NCI-H1105 (cell line): Measurements from ENCODE around the gene CCDC9.

Experiments used
- DNase-seq: peaks from one replicate; lab custom pipeline; 2025; lab: John Stamatoyannopoulos, UW

CCDC9 gene

GRCh38 chr19:47255879-47256692 lies at the start of gene CCDC9:
CCDC9 (plus strand) TSS chr19:47256525; CDS start chr19:47258401, 1,876 bp downstream.
- peak; percentile 100 for DNase-seq

GRCh38 chr19:47209319-47210179 lies 46.8 kb upstream of the CCDC9 start:
- DNase-seq: no peak

GRCh38 chr19:47210180-47210490 lies 46.2 kb upstream of the CCDC9 start:
- DNase-seq: no peak

- peak; percentile 57 for DNase-seq
Measured at GRCh38 chr19:47210689-47211316, 45.5 kb upstream of the CCDC9 start.

GRCh38 chr19:47215581-47215980 lies 40.7 kb upstream of the CCDC9 start:
- DNase-seq: no peak

GRCh38 chr19:47221080-47221841 lies 35.1 kb upstream of the CCDC9 start:
- no peak for DNase-seq

GRCh38 chr19:47221890-47222289 lies 34.4 kb upstream of the CCDC9 start:
- DNase-seq: no peak

GRCh38 chr19:47225746-47226425 lies 30.4 kb upstream of the CCDC9 start:
- peak; percentile 91 for DNase-seq

- no peak for DNase-seq
Measured at GRCh38 chr19:47226426-47227351, 29.6 kb upstream of the CCDC9 start.

GRCh38 chr19:47227352-47228167 lies 28.8 kb upstream of the CCDC9 start:
- DNase-seq: peak; percentile 32

- no peak for DNase-seq
Measured at GRCh38 chr19:47228168-47228936, 28.0 kb upstream of the CCDC9 start.

- no peak for DNase-seq
Measured at GRCh38 chr19:47228937-47229675, 27.2 kb upstream of the CCDC9 start.

- no peak for DNase-seq
Measured at GRCh38 chr19:47229676-47230053, 26.7 kb upstream of the CCDC9 start.

GRCh38 chr19:47230054-47230920 lies 26.0 kb upstream of the CCDC9 start:
- DNase-seq: no peak

- no peak for DNase-seq
Measured at GRCh38 chr19:47230921-47231214, 25.5 kb upstream of the CCDC9 start, which contains the start of gene BBC3. BBC3 (minus strand) TSS chr19:47231199; CDS start chr19:47228431, 2,768 bp downstream.

- DNase-seq: no peak
Measured at GRCh38 chr19:47231215-47232054, 24.9 kb upstream of the CCDC9 start.
